IPS DF 6.9 (cell line): ENCODE results near the gene PNRC1.
"Not testable (repeated sequence)": the region's sequence is repeated elsewhere in the genome, so short reads cannot be mapped to it uniquely, and the experiment has no call there.

ENCODE experiments used
- DNase-seq: peaks from one replicate; pipeline ENCODE4 v3.0.0-alpha.2; 2013; ENCODE audit warnings: low read depth, low spot score
- H3K27ac ChIP-seq: one replicate; pipeline ENCODE4 v1.5.1; 2013; ENCODE audit warnings: low read length, control low read depth
- H3K27me3 ChIP-seq: 2 replicates; pipeline ENCODE4 v1.6.1; 2013; ENCODE audit warnings: mild to moderate bottlenecking, low read length; ENCODE audit not compliant: control insufficient read depth, insufficient read depth
- H3K36me3 ChIP-seq: 2 replicates; pipeline ENCODE4 v1.6.1; 2013; ENCODE audit warnings: low read length; ENCODE audit not compliant: control insufficient read depth, insufficient read depth
- H3K4me1 ChIP-seq: 2 replicates; pipeline ENCODE4 v1.6.1; 2013; ENCODE audit warnings: low read length; ENCODE audit not compliant: control insufficient read depth, insufficient read depth
- H3K4me3 ChIP-seq: 2 replicates; pipeline ENCODE4 v1.5.1; 2013; ENCODE audit warnings: mild to moderate bottlenecking, low read length
- H3K9me3 ChIP-seq: 2 replicates; pipeline ENCODE4 v1.6.1; 2013; ENCODE audit warnings: low read length, inconsistent platforms; ENCODE audit not compliant: control insufficient read depth, insufficient read depth
- WGBS: extraction: QIAGEN DNeasy Blood & Tissue Kit; methylation state at CpG from one replicate; pipeline ENCODE4 v1.1.7; 2013; ENCODE audit warnings: mixed read lengths, missing lambda C conversion rate; ENCODE audit not compliant: insufficient read length, insufficient coverage; 5-methylcytosine and 5-hydroxymethylcytosine counted together

PNRC1 gene

DNA sequence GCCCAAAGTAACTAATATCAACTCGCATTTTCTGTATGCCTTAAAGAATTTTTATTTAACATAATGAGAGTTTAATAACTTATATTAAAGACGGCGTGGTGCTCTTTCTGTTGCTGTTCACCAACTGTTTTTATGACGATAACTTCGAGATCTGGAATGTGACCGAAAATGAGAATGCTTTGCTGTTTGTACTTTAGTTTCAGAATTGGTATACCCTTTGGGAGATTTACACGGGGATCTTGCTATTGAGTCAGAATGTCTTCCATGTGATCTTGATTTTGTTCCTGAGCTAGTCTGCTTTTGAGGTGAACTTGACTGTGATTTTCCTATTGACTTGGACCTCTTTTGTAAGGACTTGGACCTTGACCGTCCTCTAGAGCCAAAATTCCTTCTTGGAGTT is 17.9 kb downstream of the PNRC1 start:
- no peak for DNase-seq
- H3K9me3 ChIP-seq = no peaks in the 10 kb centered on the region
- H3K4me3 ChIP-seq = no peak overlapping the region
- WGBS = no CpG with 5 or more reads among the region's 8 CpGs
- no peaks in the 10 kb centered on the region for H3K4me1 ChIP-seq
- H3K27me3 ChIP-seq = no peaks in the 10 kb centered on the region
- no peaks in the 10 kb centered on the region for H3K36me3 ChIP-seq
- H3K27ac ChIP-seq = no peak overlapping the region

DNA sequence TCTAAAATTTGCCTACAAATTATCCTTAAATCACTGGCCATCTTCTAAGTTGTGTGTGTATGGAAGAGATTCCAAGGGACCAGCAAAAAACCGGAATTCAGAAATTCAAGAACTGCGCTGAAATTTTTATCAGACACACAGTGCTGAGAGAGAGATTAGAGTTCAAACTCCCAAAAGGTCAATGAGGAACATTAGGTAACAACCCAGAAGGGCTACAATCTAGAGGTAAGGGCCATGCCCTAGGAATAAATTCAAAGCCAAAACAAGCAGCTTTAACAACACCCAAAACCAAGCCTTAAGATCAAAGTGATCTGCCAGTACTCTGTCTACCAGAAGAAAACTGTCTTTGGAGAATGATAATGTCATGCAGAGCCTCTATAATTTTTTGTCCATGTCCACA is 19.6 kb downstream of the PNRC1 start:
- Histone ChIP-seq H3K27ac (no peak overlapping the region), H3K9me3 (no peaks in the 10 kb centered on the region), H3K27me3 (no peaks in the 10 kb centered on the region), H3K36me3 (no peaks in the 10 kb centered on the region), H3K4me1 (no peaks in the 10 kb centered on the region), H3K4me3 (no peak overlapping the region)
- no CpG with 5 or more reads among the region's 2 CpGs for WGBS
- DNase-seq = no peak

DNA sequence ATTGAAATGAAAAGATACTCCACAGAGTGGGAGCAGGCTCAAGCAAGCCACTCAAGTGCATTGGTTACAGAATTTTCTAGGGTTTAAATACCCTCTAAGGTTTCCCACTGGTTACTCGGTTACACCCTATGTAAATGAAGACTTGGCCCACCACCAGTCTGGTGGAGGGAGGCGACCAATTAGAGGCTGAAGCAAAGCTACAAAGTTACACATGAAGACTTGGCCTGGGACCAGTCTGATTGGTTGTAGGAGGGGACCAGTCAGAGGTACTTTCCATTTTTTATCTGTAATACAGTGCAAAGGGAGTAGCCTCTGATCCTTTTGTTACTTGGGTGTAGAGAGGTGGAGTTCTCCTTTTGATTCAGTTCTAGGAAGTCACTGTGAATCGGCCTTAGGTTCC is 29.7 kb downstream of the PNRC1 start:
- H3K4me3 ChIP-seq = no peak overlapping the region
- DNase-seq = no peak
- H3K27ac ChIP-seq = no peak overlapping the region
- no peaks in the 10 kb centered on the region for H3K27me3 ChIP-seq
- no peaks in the 10 kb centered on the region for H3K36me3 ChIP-seq
- no CpG with 5 or more reads among the region's 3 CpGs for WGBS
- no peaks in the 10 kb centered on the region for H3K4me1 ChIP-seq
- H3K9me3 ChIP-seq = no peaks in the 10 kb centered on the region

DNA sequence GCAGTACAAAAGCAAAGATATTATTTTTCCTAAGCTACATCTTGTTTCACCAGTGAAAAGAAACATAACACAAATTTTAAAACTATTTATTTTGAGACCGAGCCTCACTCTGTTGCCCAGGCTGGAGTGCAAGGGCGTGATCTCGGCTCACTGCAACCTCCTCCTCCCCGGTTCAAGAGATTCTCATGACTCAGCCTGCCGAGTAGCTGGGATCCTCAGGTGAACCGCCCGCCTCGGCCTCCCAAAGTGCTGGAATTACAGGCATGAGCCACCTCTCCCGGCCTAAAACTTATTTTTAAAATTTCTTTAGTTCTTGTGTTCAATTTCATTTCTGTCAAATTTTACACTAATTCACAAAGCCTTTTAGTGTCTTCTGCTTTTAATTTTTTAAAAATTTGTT is 31.4 kb downstream of the PNRC1 start:
- Histone ChIP-seq H3K9me3 (no peaks in the 10 kb centered on the region), H3K36me3 (no peaks in the 10 kb centered on the region), H3K27ac (no peak overlapping the region), H3K4me1 (no peaks in the 10 kb centered on the region), H3K4me3 (no peak overlapping the region), H3K27me3 (peaks cover 2% of the 10 kb centered on the region; the same call in 1 of the 2 replicates)
- DNase-seq = no peak
- no CpG with 5 or more reads among the region's 9 CpGs for WGBS

DNA sequence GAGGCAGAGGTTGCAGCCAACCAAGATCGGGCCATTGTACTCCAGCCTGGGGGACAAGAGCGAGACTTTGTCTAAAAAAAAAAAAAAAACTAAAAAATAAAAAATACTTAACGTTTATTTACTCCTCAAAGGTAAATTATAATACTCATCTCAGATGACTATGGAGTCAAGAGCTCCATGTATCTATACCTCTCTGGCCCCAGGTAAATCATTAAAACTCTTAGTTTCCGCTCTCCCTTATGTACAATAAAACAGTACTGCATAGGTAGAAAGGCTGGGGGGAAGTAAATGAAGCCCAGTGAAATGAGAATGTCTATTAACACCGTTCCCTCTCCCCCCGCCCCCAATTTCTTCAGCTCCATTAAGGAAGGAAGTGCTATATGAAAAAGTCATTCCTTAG is 36.2 kb downstream of the PNRC1 start:
- WGBS = 100% methylated on average over 1 of the region's 6 CpGs
- DNase-seq = no peak
- H3K27me3 ChIP-seq = peaks cover 15% of the 10 kb centered on the region
- peak overlapping the region; percentile 73; the same call in 1 of the 2 replicates for H3K4me3 ChIP-seq
- H3K4me1 ChIP-seq = no peaks in the 10 kb centered on the region
- H3K9me3 ChIP-seq = no peaks in the 10 kb centered on the region
- H3K27ac ChIP-seq = no peak overlapping the region
- H3K36me3 ChIP-seq = no peaks in the 10 kb centered on the region

DNA sequence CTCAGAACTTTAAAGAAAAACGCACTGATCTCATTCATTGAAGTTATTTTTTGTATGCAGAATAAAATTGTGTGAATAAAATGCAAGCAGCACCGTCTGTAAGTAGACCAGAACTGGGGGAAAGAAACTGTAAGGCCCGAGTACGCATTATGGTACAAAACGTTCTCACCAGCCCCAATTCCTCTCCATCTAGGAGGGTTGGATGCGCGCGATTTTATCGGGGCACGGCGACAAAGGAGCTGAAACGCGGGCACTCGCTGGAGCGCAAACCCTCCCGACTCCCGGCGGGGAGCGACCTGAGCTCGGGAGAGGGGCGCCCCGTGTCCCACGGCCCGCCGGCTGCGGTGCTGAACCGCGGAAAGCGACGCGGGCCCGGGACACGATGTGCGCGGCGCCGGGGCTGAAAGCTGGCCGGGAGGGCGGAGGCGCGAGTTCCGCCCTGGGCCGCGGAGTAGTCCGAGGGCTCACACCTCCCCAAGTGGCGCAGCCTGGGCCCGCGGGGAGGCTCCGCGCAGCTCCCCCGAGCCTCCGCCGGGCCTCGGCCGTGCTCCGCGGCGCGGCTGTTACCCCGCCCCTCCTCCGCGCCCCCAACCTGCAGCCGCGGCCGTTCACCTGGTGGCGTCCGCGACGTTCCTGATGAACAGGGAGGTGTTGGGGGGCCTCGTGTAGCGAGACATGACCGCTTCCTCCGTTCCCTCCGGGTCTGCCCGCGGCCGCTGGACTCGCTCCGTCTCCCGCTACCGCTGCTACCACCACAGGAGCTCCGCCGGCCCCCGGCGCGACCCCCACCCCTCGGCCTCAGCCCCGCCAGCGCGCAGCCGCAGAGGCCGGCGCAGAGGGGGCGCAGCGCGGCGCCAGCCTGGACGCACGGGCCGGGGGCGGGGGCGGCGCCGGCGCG is 36.9 kb downstream of the PNRC1 start, which contains the start of gene SRSF12:
Gene SRSF12, minus strand, starts transcription at position 861 of the 898 bp plus-strand sequence. Its CDS starts 184 bp downstream, at position 677.
- no peak for DNase-seq
- no peaks in the 10 kb centered on the region for H3K4me1 ChIP-seq
- H3K27me3 ChIP-seq = peaks cover 15% of the 10 kb centered on the region
- no CpG with 5 or more reads among the region's 106 CpGs for WGBS
- H3K27ac ChIP-seq = no peak within 1 kb of the TSS
- H3K4me3 ChIP-seq = peak within 1 kb of the TSS; percentile 73
- no peaks in the 10 kb centered on the region for H3K9me3 ChIP-seq
- H3K36me3 ChIP-seq = no peaks in the 10 kb centered on the region

DNA sequence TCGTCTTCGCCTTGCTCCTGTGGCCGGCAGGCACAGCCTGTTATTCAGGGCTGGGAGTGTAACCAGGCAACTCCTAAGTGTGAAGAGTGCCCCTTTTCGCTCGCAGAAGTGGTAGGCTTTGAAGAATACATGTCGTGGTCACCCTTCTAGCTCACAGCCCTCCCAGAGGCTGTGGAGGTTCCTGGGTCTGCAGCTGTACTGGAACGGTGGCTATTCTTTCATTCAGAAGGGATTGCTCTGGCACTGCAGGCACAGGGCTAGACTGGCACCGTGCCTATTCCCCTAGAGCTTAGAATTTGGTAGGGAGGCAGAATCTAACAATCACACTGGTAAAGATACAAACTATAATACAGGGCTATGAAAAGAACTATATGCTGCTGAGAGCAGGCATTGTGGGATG is 38.4 kb downstream of the PNRC1 start:
- WGBS = no CpG with 5 or more reads among the region's 8 CpGs
- no peaks in the 10 kb centered on the region for H3K9me3 ChIP-seq

DNA sequence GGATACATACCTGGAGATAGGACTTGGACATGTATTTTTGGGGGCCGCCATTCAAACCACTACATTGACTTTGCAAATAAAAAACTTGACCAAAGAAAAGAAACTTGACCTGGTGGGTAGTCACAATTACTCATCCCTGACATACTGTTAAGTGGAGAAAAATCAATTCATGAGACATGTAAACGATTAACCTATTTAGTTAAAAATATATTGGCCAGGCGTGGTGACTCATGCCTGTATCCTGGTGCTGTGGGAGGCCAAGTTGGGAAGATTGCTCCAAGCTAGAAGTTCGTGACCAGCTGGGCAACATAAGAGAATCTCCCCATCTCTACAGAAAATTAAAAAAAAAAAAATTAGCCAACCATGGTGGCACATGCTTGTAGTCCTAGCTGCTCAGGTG is 39.8 kb downstream of the PNRC1 start:
- WGBS = no CpG with 5 or more reads among the region's 4 CpGs
- Histone ChIP-seq H3K4me1 (no peaks in the 10 kb centered on the region), H3K9me3 (no peaks in the 10 kb centered on the region), H3K27ac (no peak overlapping the region), H3K27me3 (peaks cover 15% of the 10 kb centered on the region), H3K36me3 (no peaks in the 10 kb centered on the region), H3K4me3 (no peak overlapping the region)
- no peak for DNase-seq

More for the DNA sequence above, 38.4 kb downstream of the PNRC1 start:
- no peaks in the 10 kb centered on the region for H3K36me3 ChIP-seq
- DNase-seq = no peak
- H3K27me3 ChIP-seq = peaks cover 15% of the 10 kb centered on the region
- no peak overlapping the region for H3K4me3 ChIP-seq
- no peak overlapping the region for H3K27ac ChIP-seq
- H3K4me1 ChIP-seq = no peaks in the 10 kb centered on the region

DNA sequence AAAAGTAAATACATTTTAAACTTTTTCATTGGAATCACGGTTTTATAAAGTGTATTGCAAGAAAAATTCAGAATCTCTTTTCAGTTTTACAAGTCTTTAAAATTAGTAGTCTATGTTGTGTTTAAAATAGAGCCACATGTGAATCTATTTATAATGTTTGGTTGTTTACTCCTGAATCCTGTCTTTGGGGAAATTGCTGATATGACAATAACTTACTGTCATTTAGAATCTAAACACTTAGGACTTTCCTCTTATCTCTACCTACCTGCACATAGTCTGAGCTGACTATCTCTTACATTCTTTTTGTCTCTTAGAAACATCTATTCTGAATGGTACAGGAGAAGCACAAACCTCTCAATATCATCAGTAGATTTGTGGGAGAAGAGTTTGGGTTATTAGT is 41.4 kb downstream of the PNRC1 start:
- H3K4me1 ChIP-seq = no peaks in the 10 kb centered on the region
- no peak for DNase-seq
- no peak overlapping the region for H3K27ac ChIP-seq
- H3K9me3 ChIP-seq = no peaks in the 10 kb centered on the region
- no CpG with 5 or more reads among the region's 1 CpG for WGBS
- peaks cover 13% of the 10 kb centered on the region for H3K27me3 ChIP-seq
- no peak overlapping the region for H3K4me3 ChIP-seq
- no peaks in the 10 kb centered on the region for H3K36me3 ChIP-seq

DNA sequence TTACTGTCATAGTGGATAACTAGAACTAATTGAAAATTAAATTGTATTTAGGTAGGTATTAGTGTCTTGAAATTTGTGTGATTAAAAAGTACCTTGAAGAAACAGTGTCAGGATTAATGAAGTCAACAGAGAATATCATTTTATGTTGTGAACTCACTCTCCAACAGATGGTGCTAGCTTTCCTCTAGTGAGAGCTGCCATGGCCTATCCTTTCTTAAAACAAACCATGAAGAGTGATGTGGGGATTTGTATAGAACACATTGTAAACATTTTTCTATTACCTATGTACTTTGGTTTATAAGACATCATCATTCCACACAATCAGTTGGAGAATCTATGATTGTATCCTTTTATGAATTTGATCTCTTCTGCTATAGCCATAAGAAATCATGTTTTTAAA is 42.1 kb downstream of the PNRC1 start:
- no peak for DNase-seq
- Histone ChIP-seq H3K4me3 (no peak overlapping the region), H3K27me3 (peaks cover 9% of the 10 kb centered on the region), H3K27ac (no peak overlapping the region), H3K36me3 (no peaks in the 10 kb centered on the region), H3K9me3 (no peaks in the 10 kb centered on the region), H3K4me1 (no peaks in the 10 kb centered on the region)

DNA sequence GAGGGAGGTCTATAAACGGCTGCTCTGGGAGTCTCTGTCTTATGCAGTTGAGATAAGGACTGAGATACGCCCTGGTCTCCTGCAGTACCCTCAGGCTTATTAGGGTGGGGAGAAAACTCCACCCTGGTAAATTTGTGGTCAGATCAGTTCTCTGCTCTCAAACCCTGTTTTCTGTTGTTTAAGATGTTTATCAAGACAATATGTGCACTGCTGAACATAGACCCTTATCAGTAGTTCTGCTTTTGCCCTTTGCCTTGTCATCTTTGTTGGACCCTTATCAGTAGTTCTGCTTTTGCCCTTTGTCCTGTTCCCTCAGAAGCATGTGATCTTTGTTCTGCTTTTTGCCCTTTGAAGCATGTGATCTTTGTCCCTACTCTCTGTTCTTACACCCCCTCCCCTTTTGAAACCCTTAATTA is 47.7 kb downstream of the PNRC1 start:
- H3K27ac ChIP-seq, H3K36me3 ChIP-seq, H3K27me3 ChIP-seq, H3K4me1 ChIP-seq, H3K4me3 ChIP-seq, DNase-seq, H3K9me3 ChIP-seq: not testable (repeated sequence)
- WGBS = no CpG with 5 or more reads among the region's 2 CpGs
